HEK293 (cell line): Measurements from ENCODE around the gene COL1A2.

ENCODE experiments used
- CTCF ChIA-PET: fragments of 350-600 bp; formaldehyde crosslinking; extraction: SDS; loops from one replicate; lab custom pipeline; 2021; ENCODE audit warnings: antibody characterized with exemption; lab: Yijun Ruan, JAX
- POLR2A ChIA-PET: fragments of 300-600 bp; formaldehyde crosslinking; extraction: SDS; loops from one replicate; lab custom pipeline; 2020; ENCODE audit warnings: antibody characterized with exemption, inconsistent platforms; lab: Yijun Ruan, JAX
- H3K27ac ChIP-seq: fragments of 200-500 bp; sonication (Bioruptor generic); 2 replicates; pipeline ENCODE4 v1.5.1; 2014; ENCODE audit warnings: low read depth, low read length, control low read depth, inconsistent platforms; ENCODE audit errors: extremely low read depth
- H3K36me3 ChIP-seq, 2 experiments: fragments of 200-500 bp in 1 of 2; sonication (Bioruptor generic) in 1 of 2; 1 replicate in 1 of 2; 2 replicates in 1 of 2; pipeline ENCODE4 v1.5.1; 2014 to 2017; ENCODE audit warnings: inconsistent platforms in 2 of 2, low read length in 2 of 2; ENCODE audit not compliant: control insufficient read depth in 2 of 2, insufficient read depth in 1 of 2
- H3K4me1 ChIP-seq: fragments of 200-500 bp; sonication (Bioruptor generic); 2 replicates; pipeline ENCODE4 v1.5.1; 2014; ENCODE audit warnings: mild to moderate bottlenecking, low read length, inconsistent platforms; ENCODE audit not compliant: control insufficient read depth, insufficient read depth
- H3K4me3 ChIP-seq: 2 replicates; pipeline ENCODE4 v1.5.1; 2011; ENCODE audit warnings: low read depth, mild to moderate bottlenecking, control low read depth, low read length, moderate library complexity
- H3K9me3 ChIP-seq: fragments of 200-500 bp; sonication (Bioruptor generic); 2 replicates; pipeline ENCODE4 v1.5.1; 2014; ENCODE audit warnings: low read depth, low read length, inconsistent platforms; ENCODE audit not compliant: control insufficient read depth, insufficient read depth
- IKZF3 ChIP-seq: fragments of 450-650 bp; IDR thresholded peaks from 2 replicates; pipeline ENCODE4 v1.5.0; 2018; ENCODE audit warnings: missing biosample characterization, mild to moderate bottlenecking, missing genetic modification characterization, moderate library complexity
- KLF10 ChIP-seq: fragments of 450-650 bp; IDR thresholded peaks from 2 replicates; pipeline ENCODE4 v1.5.1; 2018; ENCODE audit warnings: missing biosample characterization, mild to moderate bottlenecking, missing genetic modification characterization
- KLF16 ChIP-seq: fragments of 450-650 bp; formaldehyde crosslinking; IDR thresholded peaks from 2 replicates; pipeline ENCODE4 v1.5.1; 2017; ENCODE audit warnings: missing biosample characterization, missing genetic modification characterization
- SCRT2 ChIP-seq: fragments of 450-650 bp; formaldehyde crosslinking; IDR thresholded peaks from 2 replicates; pipeline ENCODE4 v1.5.1; 2016; ENCODE audit warnings: missing biosample characterization, missing genetic modification characterization
- TCF7L2 ChIP-seq: IDR thresholded peaks from 2 replicates; pipeline ENCODE4 v1.6.1; 2011; ENCODE audit warnings: low read depth, mild to moderate bottlenecking, inconsistent platforms, low read length, moderate library complexity, borderline replicate concordance
- ZBTB1 ChIP-seq: fragments of 450-650 bp; formaldehyde crosslinking; IDR thresholded peaks from 2 replicates; pipeline ENCODE4 v1.5.1; 2016; ENCODE audit warnings: missing biosample characterization, missing genetic modification characterization
- ZBTB7A ChIP-seq: fragments of 450-650 bp; formaldehyde crosslinking; IDR thresholded peaks from 2 replicates; pipeline ENCODE4 v1.5.1; 2016; ENCODE audit warnings: low read depth, missing biosample characterization, missing genetic modification characterization
- ZNF175 ChIP-seq: fragments of 450-650 bp; formaldehyde crosslinking; IDR thresholded peaks from 2 replicates; pipeline ENCODE4 v1.5.1; 2016; ENCODE audit warnings: missing biosample characterization, missing genetic modification characterization
- ZNF341 ChIP-seq: fragments of 450-650 bp; formaldehyde crosslinking; IDR thresholded peaks from 2 replicates; pipeline ENCODE4; 2016; ENCODE audit warnings: low read depth, missing biosample characterization, missing genetic modification characterization
- ZNF391 ChIP-seq: fragments of 450-650 bp; formaldehyde crosslinking; IDR thresholded peaks from 2 replicates; pipeline ENCODE4 v1.5.1; 2016; ENCODE audit warnings: low read depth, missing biosample characterization, missing genetic modification characterization, borderline replicate concordance
- ZNF529 ChIP-seq: fragments of 450-650 bp; formaldehyde crosslinking; IDR thresholded peaks from 2 replicates; pipeline ENCODE4 v1.5.1; 2017; ENCODE audit warnings: missing genetic modification characterization, missing biosample characterization; ENCODE audit not compliant: insufficient replicate concordance
- ZNF624 ChIP-seq: fragments of 450-650 bp; formaldehyde crosslinking; IDR thresholded peaks from 2 replicates; pipeline ENCODE4 v1.5.1; 2017; ENCODE audit warnings: missing biosample characterization, missing genetic modification characterization
- ZNF677 ChIP-seq: fragments of 450-650 bp; IDR thresholded peaks from 2 replicates; pipeline ENCODE4 v1.5.0; 2018; ENCODE audit warnings: missing biosample characterization, mild to moderate bottlenecking, missing genetic modification characterization, moderate library complexity
- ZNF837 ChIP-seq: fragments of 450-650 bp; formaldehyde crosslinking; IDR thresholded peaks from 2 replicates; pipeline ENCODE4 v1.5.1; 2016; ENCODE audit warnings: missing biosample characterization, missing genetic modification characterization
- TF ChIP-seq, protein P1 (sequence below): fragments of 450-650 bp; formaldehyde crosslinking; IDR thresholded peaks from 2 replicates; pipeline ENCODE4; 2016; ENCODE audit warnings: missing biosample characterization, missing genetic modification characterization
- TF ChIP-seq, protein P2 (sequence below): fragments of 450-650 bp; formaldehyde crosslinking; conservative IDR thresholded peaks from 2 replicates; pipeline ENCODE4 v1.5.1; 2016; ENCODE audit warnings: low read depth, missing biosample characterization, missing genetic modification characterization

COL1A2 gene

DNA sequence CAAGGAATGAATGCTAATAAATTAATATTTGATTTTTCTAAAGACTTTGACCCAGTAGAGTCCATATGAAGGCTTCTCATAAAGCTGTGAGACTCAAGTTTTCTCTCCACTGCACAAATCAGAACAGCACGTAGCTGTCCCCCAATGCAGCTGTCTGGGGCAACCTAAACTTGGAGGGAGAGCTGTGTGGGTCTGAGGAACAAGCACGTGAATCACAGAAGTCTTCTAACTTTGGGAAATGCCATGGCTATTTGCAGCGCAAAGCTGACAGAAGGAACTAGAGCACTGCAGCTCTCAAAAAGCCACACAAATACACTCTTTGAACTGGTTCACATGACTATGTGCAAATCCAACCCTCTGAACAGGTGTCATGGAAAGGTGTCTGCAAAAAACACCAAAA is 47.9 kb downstream of the COL1A2 start:
- TF ChIP-seq ZBTB1 (tag by site-specific recombination) (no peak), ZNF529 (tag by site-specific recombination) (no peak), ZNF391 (tag by site-specific recombination) (no peak), ZBTB7A (tag by site-specific recombination) (no peak), ZNF837 (tag by site-specific recombination) (no peak), ZNF624 (tag by site-specific recombination) (no peak)
- TF ChIP-seq, protein P1, sequence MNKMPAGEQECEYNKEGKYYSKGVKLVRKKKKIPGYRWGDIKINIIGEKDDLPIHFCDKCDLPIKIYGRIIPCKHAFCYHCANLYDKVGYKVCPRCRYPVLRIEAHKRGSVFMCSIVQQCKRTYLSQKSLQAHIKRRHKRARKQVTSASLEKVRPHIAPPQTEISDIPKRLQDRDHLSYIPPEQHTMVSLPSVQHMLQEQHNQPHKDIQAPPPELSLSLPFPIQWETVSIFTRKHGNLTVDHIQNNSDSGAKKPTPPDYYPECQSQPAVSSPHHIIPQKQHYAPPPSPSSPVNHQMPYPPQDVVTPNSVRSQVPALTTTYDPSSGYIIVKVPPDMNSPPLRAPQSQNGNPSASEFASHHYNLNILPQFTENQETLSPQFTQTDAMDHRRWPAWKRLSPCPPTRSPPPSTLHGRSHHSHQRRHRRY (tag by site-specific recombination) = no peak
- Histone ChIP-seq H3K4me1 (peaks cover 6% of the 10 kb centered on the region; the same call in 1 of the 2 replicates), H3K9me3 (no peaks in the 10 kb centered on the region), H3K36me3 (no peaks in the 10 kb centered on the region), H3K4me3 (no peak overlapping the region), H3K27ac (no peak overlapping the region)
- CTCF ChIA-PET = interaction anchor here (0.6 to 1.5 kb wide), 2 partner anchors 10 to 47 kb away, joined by 3 to 4 read pairs; no protein-coding TSS in a partner anchor
- POLR2A ChIA-PET = no interaction called here

DNA sequence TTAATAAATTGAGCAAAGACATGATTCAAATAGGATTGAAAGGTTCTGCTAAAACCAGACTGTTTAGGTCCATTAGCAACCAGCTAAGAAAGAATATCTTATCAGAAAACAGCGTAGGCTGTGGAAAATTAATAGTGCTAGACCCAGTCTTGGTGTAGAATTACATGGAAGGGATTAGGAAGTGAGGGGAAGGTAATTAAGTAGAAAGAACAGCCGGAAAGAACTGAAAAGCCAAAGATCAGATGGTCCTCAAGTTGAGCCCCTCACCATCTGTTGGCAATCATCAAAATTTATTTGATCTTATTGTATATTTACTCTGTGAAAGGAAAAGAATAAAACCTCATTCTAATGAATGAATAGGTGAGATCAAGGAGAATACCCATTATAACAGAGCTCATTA is 50.1 kb downstream of the COL1A2 start:
- Histone ChIP-seq H3K4me1 (peaks cover 6% of the 10 kb centered on the region; the same call in 1 of the 2 replicates), H3K36me3 (no peaks in the 10 kb centered on the region), H3K4me3 (no peak overlapping the region), H3K27ac (no peak overlapping the region), H3K9me3 (no peaks in the 10 kb centered on the region)
- POLR2A ChIA-PET = no interaction called here
- TF ChIP-seq KLF16 (tag by site-specific recombination) = no peak
- peak; percentile 16; the same call in 1 of the 2 replicates for TF ChIP-seq TCF7L2
- peak; percentile 54 for TF ChIP-seq ZNF341 (tag by site-specific recombination)
- CTCF ChIA-PET = interaction anchor here (1.1 to 2.6 kb wide), 5 partner anchors 8 to 1033 kb away, joined by 3 to 18 read pairs (median 4); partner anchors contain the start of gene SGCE

DNA sequence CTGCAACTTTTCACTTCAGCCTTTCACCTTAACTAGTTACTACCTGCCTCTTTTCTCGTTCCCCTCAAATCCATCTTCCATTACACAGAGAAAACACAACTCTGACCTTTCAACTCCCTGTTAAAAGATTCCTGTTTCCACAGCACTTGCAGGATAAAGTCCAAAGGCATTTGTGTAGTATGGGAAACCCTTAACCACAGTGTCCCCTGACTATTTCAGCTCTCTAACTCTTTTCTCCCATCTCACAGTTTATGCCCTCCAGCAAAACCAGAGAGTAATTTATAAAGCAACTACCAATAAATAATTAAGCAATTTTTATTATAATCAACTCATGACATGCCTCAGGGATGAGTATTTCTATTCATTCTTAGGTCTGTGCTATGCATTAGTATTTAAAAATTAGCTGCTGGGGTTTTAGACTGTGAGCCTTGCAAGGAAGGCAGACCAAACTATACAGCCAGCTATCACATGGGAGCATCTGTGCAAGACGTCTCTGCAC is 51.0 kb downstream of the COL1A2 start:
- Histone ChIP-seq H3K4me1 (peaks cover 6% of the 10 kb centered on the region; the same call in 1 of the 2 replicates), H3K9me3 (no peaks in the 10 kb centered on the region), H3K4me3 (no peak overlapping the region), H3K36me3 (no peaks in the 10 kb centered on the region), H3K27ac (no peak overlapping the region)
- ChIA-PET CTCF (interaction anchor here (0.6 to 2.6 kb wide), 9 partner anchors 9 to 1032 kb away, joined by 3 to 18 read pairs (median 4); partner anchors contain the start of gene SGCE), POLR2A (no interaction called here)
- TF ChIP-seq IKZF3 (tag by site-specific recombination) = no peak
- TF ChIP-seq ZNF175 (tag by site-specific recombination) = no peak
- TF ChIP-seq KLF10 = no peak
- TF ChIP-seq SCRT2 (tag by site-specific recombination) = no peak
- TF ChIP-seq, protein P2, sequence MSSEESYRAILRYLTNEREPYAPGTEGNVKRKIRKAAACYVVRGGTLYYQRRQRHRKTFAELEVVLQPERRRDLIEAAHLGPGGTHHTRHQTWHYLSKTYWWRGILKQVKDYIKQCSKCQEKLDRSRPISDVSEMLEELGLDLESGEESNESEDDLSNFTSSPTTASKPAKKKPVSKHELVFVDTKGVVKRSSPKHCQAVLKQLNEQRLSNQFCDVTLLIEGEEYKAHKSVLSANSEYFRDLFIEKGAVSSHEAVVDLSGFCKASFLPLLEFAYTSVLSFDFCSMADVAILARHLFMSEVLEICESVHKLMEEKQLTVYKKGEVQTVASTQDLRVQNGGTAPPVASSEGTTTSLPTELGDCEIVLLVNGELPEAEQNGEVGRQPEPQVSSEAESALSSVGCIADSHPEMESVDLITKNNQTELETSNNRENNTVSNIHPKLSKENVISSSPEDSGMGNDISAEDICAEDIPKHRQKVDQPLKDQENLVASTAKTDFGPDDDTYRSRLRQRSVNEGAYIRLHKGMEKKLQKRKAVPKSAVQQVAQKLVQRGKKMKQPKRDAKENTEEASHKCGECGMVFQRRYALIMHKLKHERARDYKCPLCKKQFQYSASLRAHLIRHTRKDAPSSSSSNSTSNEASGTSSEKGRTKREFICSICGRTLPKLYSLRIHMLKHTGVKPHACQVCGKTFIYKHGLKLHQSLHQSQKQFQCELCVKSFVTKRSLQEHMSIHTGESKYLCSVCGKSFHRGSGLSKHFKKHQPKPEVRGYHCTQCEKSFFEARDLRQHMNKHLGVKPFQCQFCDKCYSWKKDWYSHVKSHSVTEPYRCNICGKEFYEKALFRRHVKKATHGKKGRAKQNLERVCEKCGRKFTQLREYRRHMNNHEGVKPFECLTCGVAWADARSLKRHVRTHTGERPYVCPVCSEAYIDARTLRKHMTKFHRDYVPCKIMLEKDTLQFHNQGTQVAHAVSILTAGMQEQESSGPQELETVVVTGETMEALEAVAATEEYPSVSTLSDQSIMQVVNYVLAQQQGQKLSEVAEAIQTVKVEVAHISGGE (tag by site-specific recombination) = no peak
- no peak for TF ChIP-seq ZNF677 (tag by site-specific recombination)
